ENCODE data around the gene CYP2F1.
A peak's percentile ranks its signal among the peaks of the same experiment; 100 is the strongest.
"Not testable (repeated sequence)": the region's sequence is repeated elsewhere in the genome, so short reads cannot be mapped to it uniquely, and the experiment has no call there.

The CYP2F1 gene

DNA sequence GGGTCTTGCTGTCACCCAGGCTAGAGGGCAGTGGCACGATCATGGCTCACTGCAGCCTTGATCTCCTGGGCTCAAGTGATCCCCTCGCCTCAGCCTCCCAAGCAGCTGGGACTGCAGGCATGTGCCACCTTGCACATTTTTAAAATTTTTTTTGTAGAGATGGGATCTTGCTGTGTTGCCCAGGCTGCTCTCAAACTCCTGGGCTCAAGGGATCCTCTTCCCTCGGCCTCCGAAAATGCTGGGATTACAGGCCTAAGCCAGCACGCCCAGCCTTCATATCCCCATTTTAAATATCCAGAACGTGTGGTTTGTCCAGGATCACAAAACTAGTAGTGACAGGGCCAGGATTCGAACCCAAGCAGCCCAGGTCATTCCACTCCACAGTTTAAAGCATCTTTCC is 13.1 kb downstream of the CYP2F1 start:
- not testable (repeated sequence) for DNase-seq (ENCODE audit: low spot score)

DNA sequence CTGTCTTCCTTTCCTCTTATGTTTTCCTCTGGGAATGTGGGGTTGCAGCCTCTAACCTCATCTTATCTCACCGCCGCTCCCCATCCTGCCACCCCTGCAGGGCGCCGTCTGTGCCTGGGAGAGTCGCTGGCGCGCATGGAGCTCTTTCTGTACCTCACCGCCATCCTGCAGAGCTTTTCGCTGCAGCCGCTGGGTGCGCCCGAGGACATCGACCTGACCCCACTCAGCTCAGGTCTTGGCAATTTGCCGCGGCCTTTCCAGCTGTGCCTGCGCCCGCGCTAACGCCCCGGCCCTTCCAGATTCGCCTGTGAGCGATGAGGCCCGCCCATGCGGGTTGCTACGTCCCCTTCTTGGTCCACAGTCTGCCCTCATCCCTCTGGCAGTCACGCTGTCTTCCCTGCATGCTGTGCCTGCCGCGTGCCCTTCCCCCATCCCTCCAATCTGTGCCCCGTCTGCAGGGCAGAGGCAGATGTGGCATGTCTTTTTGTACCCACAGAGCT is 13.6 kb downstream of the CYP2F1 start:
- DNase-seq (ENCODE audit: low spot score) = peak; percentile 77

GRCh38 chr19:41128692-41129091 is 14.5 kb downstream of the CYP2F1 start:
- DNase-seq (ENCODE audit: low spot score) = no peak

GRCh38 chr19:41131186-41131585 is 17.0 kb downstream of the CYP2F1 start:
- DNase-seq (ENCODE audit: low spot score) = no peak

DNA sequence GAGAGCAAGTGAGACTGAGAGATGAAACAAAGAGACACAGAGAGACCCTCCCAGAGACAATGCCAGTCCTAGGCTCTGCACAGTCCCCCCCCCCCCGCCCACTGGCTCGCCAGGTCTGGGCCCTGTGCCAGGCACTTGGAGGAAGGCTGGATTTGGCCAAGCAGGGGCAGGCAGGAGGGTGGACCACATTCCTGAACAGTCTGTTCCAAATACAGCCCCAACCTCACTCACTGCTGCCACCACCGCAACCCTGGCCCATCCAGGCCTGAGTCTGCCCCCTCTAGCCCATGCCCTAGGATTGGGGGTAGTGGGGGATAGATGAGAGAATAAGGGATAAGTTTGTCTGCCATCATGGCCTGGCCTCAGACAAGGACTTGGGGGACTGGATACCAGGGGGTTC is 19.0 kb downstream of the CYP2F1 start:
- no peak for DNase-seq (ENCODE audit: low spot score)

DNA sequence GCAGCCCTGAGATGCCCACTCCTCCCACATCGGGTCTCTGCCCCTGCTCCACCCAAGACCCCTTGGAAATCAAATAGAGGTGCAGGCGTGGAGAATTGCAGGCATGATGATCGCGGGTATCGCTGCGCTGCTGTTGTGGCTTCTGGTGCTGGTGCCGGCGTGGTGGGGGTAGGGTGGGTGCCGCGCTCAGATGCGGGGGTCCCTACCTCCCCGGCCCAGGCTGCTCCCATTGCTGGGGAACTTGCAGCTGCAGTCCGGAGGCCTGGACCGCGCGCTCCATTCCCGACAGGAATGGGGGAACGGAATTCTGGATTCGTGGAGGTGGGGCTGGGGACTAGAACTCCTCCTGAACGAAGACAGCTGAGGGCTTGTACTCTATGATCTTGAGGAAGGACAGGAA is 20.4 kb downstream of the CYP2F1 start:
- no peak for DNase-seq (ENCODE audit: low spot score)

- DNase-seq (ENCODE audit: low spot score) = not testable (repeated sequence)
Observed at GRCh38 chr19:41135390-41136384, 21.5 kb downstream of the CYP2F1 start.

DNA sequence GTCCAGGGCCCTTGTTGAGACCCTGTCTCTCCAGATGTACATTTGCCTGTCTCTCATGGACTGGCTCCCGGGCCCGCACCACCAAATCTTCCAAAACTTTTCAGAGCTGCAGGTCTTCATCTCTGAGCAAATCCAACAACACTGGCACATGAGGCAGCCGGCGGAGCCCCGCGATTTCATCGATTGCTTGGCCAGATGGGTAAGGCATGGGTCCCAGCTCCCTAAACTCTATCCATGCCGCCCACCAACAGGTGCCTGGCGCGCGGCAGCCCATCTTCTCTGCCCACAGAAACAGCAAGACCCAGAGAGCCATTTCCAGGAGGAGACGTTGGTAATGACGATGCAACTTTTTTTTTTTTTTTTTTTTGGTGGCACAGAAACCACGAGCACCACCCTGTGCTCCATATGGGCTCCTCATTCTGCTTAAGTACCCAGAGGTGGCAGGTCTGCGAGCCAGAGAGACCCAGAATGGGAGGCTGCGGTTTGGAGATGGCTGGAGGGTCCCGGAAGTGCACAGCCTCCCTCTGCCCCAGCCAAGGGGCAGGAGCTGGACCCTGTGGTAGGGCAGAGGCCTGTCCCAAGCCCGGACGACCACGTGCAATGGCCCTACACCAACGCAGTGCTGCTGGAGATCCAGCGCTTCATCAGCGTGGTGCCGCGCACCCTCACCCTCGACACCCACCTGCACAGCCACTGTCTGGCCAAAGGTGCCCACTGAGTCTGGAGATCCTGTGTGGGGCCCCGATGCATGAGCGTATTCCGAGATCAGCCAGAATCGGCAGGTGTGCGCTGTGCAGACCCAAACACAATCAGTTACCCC is 22.6 kb downstream of the CYP2F1 start:
- DNase-seq (ENCODE audit: low spot score) = no peak

DNA sequence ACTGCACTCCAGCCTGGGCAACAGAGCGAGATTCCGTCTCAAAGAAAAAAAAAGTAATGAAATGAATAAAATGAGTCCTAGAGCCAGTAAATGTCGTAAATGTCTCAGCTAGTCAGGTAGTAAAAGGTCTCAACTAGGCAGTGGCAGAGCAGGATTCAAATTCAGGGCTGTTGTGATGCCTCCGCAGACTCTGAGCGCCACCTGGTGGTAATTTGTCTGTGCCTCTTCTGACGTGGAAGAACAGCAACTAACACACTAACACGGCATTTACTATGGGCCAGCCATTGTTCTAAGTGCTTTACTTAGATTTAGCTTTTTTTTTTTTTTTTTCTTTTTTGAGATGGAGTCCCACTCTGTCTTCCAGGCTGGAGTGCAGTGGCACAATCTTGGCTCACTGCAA is 30.2 kb downstream of the CYP2F1 start:
- peak; percentile 85 for DNase-seq (ENCODE audit: low spot score)

GRCh38 chr19:41149831-41150230 is 35.6 kb downstream of the CYP2F1 start:
- DNase-seq (ENCODE audit: low spot score) = no peak

GRCh38 chr19:41150986-41151385 is 36.8 kb downstream of the CYP2F1 start:
- DNase-seq (ENCODE audit: low spot score) = not testable (repeated sequence)

- no peak for DNase-seq (ENCODE audit: low spot score)
Observed at GRCh38 chr19:41154060-41154459, 39.8 kb downstream of the CYP2F1 start.

GRCh38 chr19:41156207-41156606 is 42.0 kb downstream of the CYP2F1 start:
- DNase-seq (ENCODE audit: low spot score) = no peak

GRCh38 chr19:41159881-41160280 is 45.6 kb downstream of the CYP2F1 start:
- DNase-seq (ENCODE audit: low spot score) = peak; percentile 42

DNA sequence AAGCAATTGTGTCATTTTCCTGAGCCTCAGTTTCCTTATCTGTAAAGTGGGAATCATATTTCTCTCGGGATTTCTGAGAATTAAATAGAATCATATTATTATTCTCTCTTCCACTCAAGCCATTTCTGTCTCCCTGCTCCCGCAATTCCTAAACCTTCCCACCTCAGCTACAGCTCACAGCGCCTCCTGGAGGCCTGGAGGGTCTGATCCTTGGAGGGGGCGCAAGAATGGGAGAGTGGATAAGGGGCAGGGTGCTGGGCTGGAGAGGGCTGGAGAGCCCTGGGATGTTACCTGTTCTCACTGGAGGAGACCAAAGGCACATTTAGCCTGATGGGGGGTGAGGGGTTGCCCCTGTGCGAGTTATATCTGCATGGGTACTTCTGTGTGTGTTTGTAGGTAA is 47.7 kb downstream of the CYP2F1 start:
- DNase-seq (ENCODE audit: low spot score) = no peak

DNA sequence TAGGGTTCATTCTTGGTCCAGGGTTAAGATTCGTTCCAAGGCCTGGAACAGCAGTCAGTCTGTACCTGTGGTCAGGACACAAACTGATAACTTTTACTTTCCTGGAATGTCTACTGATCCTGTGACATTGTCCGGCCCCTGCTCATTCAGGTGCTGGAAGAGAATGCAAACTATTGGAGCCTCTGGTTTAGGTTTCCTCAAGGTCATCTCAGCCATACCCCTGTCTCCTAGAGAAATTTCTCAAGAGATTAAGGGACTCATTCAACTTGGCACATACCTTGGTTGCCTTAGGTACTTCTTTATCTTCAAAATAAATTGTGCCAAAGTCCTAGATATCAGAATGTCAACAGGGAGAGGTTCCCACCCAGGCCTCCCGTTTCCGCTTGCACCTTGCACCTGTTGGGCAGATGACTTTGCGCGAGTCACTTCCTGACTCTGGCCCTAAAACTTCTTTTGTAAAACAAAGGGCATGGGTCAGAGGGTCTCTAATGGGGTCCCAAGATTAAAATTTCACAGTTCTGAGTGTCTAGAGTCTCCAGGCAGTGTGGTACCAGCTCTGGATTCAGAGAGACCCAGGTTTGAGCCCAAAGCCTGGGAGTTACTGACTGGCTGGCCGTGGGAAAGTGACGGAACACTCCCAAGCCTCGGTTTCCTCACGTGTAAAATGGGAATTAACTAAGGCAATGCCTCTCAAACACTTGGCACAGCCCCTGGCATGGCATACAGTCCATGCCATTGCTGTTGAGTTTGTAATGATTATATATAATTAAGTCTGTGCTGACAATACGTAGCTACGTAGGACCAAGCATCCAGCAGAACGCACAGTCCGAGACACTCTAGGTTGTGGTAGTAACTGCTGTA is 52.9 kb downstream of the CYP2F1 start:
- peak; percentile 76 for DNase-seq (ENCODE audit: low spot score)

- DNase-seq (ENCODE audit: low spot score) = peak; percentile 20
Observed at GRCh38 chr19:41172297-41173164, 58.3 kb downstream of the CYP2F1 start.

DNA sequence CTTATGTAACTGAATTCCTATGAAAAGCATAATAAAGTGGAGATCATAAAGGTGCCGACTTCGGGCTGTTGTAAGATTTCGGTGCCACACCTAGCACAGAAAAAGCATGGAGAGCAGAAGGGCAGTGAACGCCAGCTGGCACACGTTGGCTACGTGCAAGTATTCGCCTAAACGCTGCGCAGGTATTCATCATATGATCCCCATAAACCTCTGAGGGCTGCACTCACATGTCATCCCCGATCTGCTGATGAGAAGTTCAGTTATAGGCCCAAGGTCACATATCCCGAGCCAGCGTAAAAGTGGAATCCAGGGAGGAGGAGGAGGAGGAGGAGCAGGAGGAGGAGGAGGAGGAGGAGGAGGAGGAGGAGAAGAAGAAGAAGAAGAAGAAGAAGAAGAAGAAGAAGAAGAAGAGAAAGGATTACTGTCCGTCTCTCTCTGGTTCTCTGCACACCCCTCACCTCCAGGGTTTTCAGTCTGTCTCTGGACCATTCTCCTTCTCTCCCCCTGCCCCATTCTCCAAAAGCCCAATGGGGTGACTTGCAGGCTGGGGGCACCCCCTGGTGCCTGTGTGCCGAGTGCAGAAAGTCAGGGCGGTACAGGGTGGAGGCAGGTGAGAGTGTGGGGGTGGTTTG is 60.2 kb downstream of the CYP2F1 start:
- DNase-seq (ENCODE audit: low spot score) = peak; percentile 61

GRCh38 chr19:41175801-41176777 is 61.9 kb downstream of the CYP2F1 start:
- DNase-seq (ENCODE audit: low spot score) = peak; percentile 99

Data from LoVo (cell line).